Mucosa of descending colon (tissue), 3 donors: ENCODE results near the gene PSD. TPM values are rescaled to one million over a fixed set of nuclear protein-coding genes. Genes with fewer than 3 reads are reported as not detected.

Experiments
- ATAC-seq: fragments of 200-7000 bp; cut with Tn5 transposase; one replicate; pipeline ENCODE4 v1.9.1; 2020; ENCODE audit warnings: mild to moderate bottlenecking, moderate library complexity
- DNase-seq, 3 donors: peaks; one replicate each; pipeline ENCODE4 v3.0.0-alpha.2; 2020
- H3K36me3 ChIP-seq: fragments of 200-600 bp; one replicate; pipeline ENCODE4 v1.8.0; 2021; ENCODE audit warnings: low read depth, mild to moderate bottlenecking
- H3K4me1 ChIP-seq: fragments of 200-600 bp; one replicate; pipeline ENCODE4 v1.8.0; 2021; ENCODE audit warnings: low read depth, mild to moderate bottlenecking
- H3K4me3 ChIP-seq: fragments of 200-600 bp; one replicate; pipeline ENCODE4 v1.8.0; 2021; ENCODE audit warnings: mild to moderate bottlenecking
- H3K9me3 ChIP-seq: fragments of 200-600 bp; one replicate; pipeline ENCODE4 v1.8.0; 2021; ENCODE audit warnings: mild to moderate bottlenecking
- CTCF ChIP-seq: fragments of 200-600 bp; IDR thresholded peaks from one replicate; pipeline ENCODE4 v1.8.0; 2022; ENCODE audit warnings: antibody characterized with exemption, mild to moderate bottlenecking
- intact Hi-C, 2 donors: fragments of 100-400 bp; cut with DNase I in 1 of 2; cut with micrococcal nuclease in 1 of 2; formaldehyde crosslinking; loops; one replicate each; pipeline versions ENCODE4 v1.11.0 to v1.11.1; 2022; cut with DNase I, micrococcal nuclease
- total RNA-seq, 3 donors: library from RNA; stranded (reverse); fragmentation: NEBNext Ultra II Directional in 2 of 3; extraction: Animal tissue kit (Norgen Biotek cat#: 25700) in 2 of 3; gene quantifications; one replicate each; pipeline versions ENCODE4 v1.2.1 to v1.2.4, GENCODE V29; 2021 to 2023
- donor health status: DM: no; HTN: no; CAD: no; lungs with moderate emphysema.
- donor health status: DM: no; HTN: no; CAD: no.
- donor health status: DM: no; HTN: yes; CAD: no.

PSD gene
- total RNA-seq, 3 donors from 2014 or later, result 8.2 to 228 (median 11.4) TPM

GRCh38 chr10:102421757-102422512, 3.4 kb upstream of the PSD start:
- H3K36me3 ChIP-seq, result no peaks in the 10 kb centered on the region
- DNase-seq (peak; percentile 53 to 80 (median 76)), ATAC-seq (peak; percentile 55)
- no peak for TF ChIP-seq CTCF
- peak overlapping the region; percentile 60 for H3K4me3 ChIP-seq
- H3K4me1 ChIP-seq, result peaks cover 27% of the 10 kb centered on the region
- intact Hi-C loops, result no loop called here
- H3K9me3 ChIP-seq, result no peaks in the 10 kb centered on the region

- peaks cover 27% of the 10 kb centered on the region for H3K4me1 ChIP-seq
- H3K4me3 ChIP-seq, result peak overlapping the region; percentile 60
- intact Hi-C loops, result no loop called here
- DNase-seq (no peak), ATAC-seq (no peak)
- no peak for TF ChIP-seq CTCF
- H3K36me3 ChIP-seq, result no peaks in the 10 kb centered on the region
- H3K9me3 ChIP-seq, result no peaks in the 10 kb centered on the region
These were observed 2.8 kb upstream of the PSD start for GRCh38 chr10:102421507-102421756.

- peak; percentile 82 for ATAC-seq
- H3K4me3 ChIP-seq, result peak within 1 kb of the TSS; percentile 60
- DNase-seq, result peak; percentile 95 to 98 (median 97)
- TF ChIP-seq CTCF, result no peak
- H3K4me1 ChIP-seq, result peaks cover 27% of the 10 kb centered on the region
- intact Hi-C loops, result no loop called here
- H3K36me3 ChIP-seq, result no peaks in the 10 kb centered on the region
- H3K9me3 ChIP-seq, result no peaks in the 10 kb centered on the region
These were observed 2.3 kb upstream of the PSD start, which contains the start of gene FBXL15 for GRCh38 chr10:102420714-102421506. Gene FBXL15 (plus strand): TSS chr10:102420836. CDS start chr10:102421130, 294 bp downstream.

GRCh38 chr10:102420181-102420713, 1.7 kb upstream of the PSD start:
- ATAC-seq (no peak), DNase-seq (peak in 2 of 3 donors; percentile 55 to 63)
- H3K4me1 ChIP-seq, result peaks cover 27% of the 10 kb centered on the region
- H3K36me3 ChIP-seq, result no peaks in the 10 kb centered on the region
- H3K4me3 ChIP-seq, result peak overlapping the region; percentile 60
- intact Hi-C loops, result no loop called here
- no peaks in the 10 kb centered on the region for H3K9me3 ChIP-seq
- no peak for TF ChIP-seq CTCF

GRCh38 chr10:102419269-102420180, 940 bp upstream of the PSD start:
- intact Hi-C loops, result no loop called here
- ATAC-seq, result no peak

More at GRCh38 chr10:102419269-102420180, 940 bp upstream of the PSD start:
- peak; percentile 63 to 76 (median 76) for DNase-seq
- Histone ChIP-seq H3K4me3 (no peak overlapping the region), H3K4me1 (peaks cover 27% of the 10 kb centered on the region), H3K9me3 (no peaks in the 10 kb centered on the region), H3K36me3 (no peaks in the 10 kb centered on the region)
- no peak for TF ChIP-seq CTCF
